OCI-LY7 (cell line): Measurements from ENCODE around the gene CEBPB. TPM values are rescaled to one million over a fixed set of nuclear protein-coding genes. Genes with fewer than 3 reads are reported as not detected.

Experiments used
- BruUV-seq: library from RNA; stranded (reverse); fragments of 400-500 nt; replicated peaks from 2 replicates; lab custom pipeline; 2021; lab: Mats Ljungman, UMichigan
- CTCF ChIA-PET: fragments of 300-600 bp; sonication (Branson Sonifier 250); formaldehyde crosslinking; loops from one replicate; lab custom pipeline; 2022; ENCODE audit warnings: antibody characterized with exemption; ENCODE audit not compliant: unreplicated experiment; lab: Charles Lee
- POLR2A ChIA-PET: fragments of 300-600 bp; sonication (Branson Sonifier 250); formaldehyde crosslinking; loops from one replicate; lab custom pipeline; 2022; ENCODE audit warnings: antibody characterized with exemption; lab: Charles Lee
- DNase-seq: peaks from one replicate; pipeline ENCODE4 v3.0.0-alpha.2; 2015; ENCODE audit warnings: low spot score
- H2AFZ ChIP-seq: fragments of 200-600 bp; sonication (generic), shearing (Covaris generic); 2 replicates; pipeline ENCODE4 v1.6.1; 2014; ENCODE audit warnings: mild to moderate bottlenecking, antibody characterized with exemption, low read length, moderate library complexity
- H3K27ac ChIP-seq: fragments of 200-600 bp; sonication (generic); 2 replicates; pipeline ENCODE4 v1.5.1; 2014; ENCODE audit warnings: mixed run types, low read depth, mild to moderate bottlenecking, moderate library complexity, low read length, inconsistent platforms; ENCODE audit not compliant: poor library complexity, severe bottlenecking
- H3K36me3 ChIP-seq: fragments of 200-600 bp; sonication (generic); 2 replicates; pipeline ENCODE4 v1.6.1; 2014; ENCODE audit warnings: mild to moderate bottlenecking, antibody characterized with exemption, low read length, moderate library complexity, mixed read lengths; ENCODE audit not compliant: insufficient read depth
- H3K4me1 ChIP-seq: fragments of 200-600 bp; sonication (generic); 2 replicates; pipeline ENCODE4 v1.5.1; 2014; ENCODE audit warnings: mild to moderate bottlenecking, low read length; ENCODE audit not compliant: insufficient read depth, poor library complexity, severe bottlenecking
- H3K4me2 ChIP-seq: fragments of 200-600 bp; sonication (generic); 2 replicates; pipeline ENCODE4 v1.6.1; 2014; ENCODE audit warnings: mild to moderate bottlenecking, low read length
- H3K4me3 ChIP-seq: fragments of 200-600 bp; sonication (generic); 2 replicates; pipeline ENCODE4 v1.5.1; 2014; ENCODE audit warnings: mild to moderate bottlenecking, low read depth, low read length; ENCODE audit not compliant: poor library complexity, severe bottlenecking
- H3K79me2 ChIP-seq: fragments of 200-600 bp; sonication (generic); 2 replicates; pipeline ENCODE4 v1.6.1; 2016; ENCODE audit warnings: low read depth, mild to moderate bottlenecking, low read length, moderate library complexity, mixed read lengths; ENCODE audit not compliant: insufficient read depth
- H3K9me2 ChIP-seq: fragments of 200-600 bp; sonication (generic); 2 replicates; pipeline ENCODE4 v1.6.1; 2016; ENCODE audit warnings: mild to moderate bottlenecking, low read length, mixed read lengths; ENCODE audit not compliant: insufficient read depth
- H3K9me3 ChIP-seq: fragments of 200-600 bp; sonication (generic); 2 replicates; pipeline ENCODE4 v1.6.1; 2014; ENCODE audit warnings: mild to moderate bottlenecking, mixed run types, low read length, mixed read lengths
- H4K20me1 ChIP-seq: fragments of 200-600 bp; sonication (generic); 2 replicates; pipeline ENCODE4 v1.6.1; 2014; ENCODE audit warnings: mild to moderate bottlenecking, antibody characterized with exemption, low read length, moderate library complexity, mixed read lengths; ENCODE audit not compliant: insufficient read depth
- EZH2phosphoT487 ChIP-seq: fragments of 200-600 bp; sonication (generic); IDR thresholded peaks from 2 replicates; pipeline ENCODE4 v1.6.1; 2018; ENCODE audit warnings: low read depth, borderline replicate concordance, mild to moderate bottlenecking, mixed run types, antibody characterized with exemption, low read length, moderate library complexity, mixed read lengths
- intact Hi-C: fragments of 100-400 bp; cut with micrococcal nuclease; formaldehyde crosslinking; loops from one replicate; pipeline ENCODE4 v1.10.0; 2022; ENCODE audit not compliant: unreplicated experiment
- total RNA-seq, 2 experiments: library from RNA; depleted of rRNA in 1 of 2; stranded (reverse); fragments of >200 nt in 1 of 2; shearing (Covaris generic) in 1 of 2; gene quantifications; 2 replicates each; pipeline ENCODE4 v1.2.3, GENCODE V29; 2014 to 2022
- TF ChIP-seq, protein P1 (sequence below): fragments of 200-600 bp; sonication (generic); conservative IDR thresholded peaks from 2 replicates; pipeline ENCODE4 v1.5.1; 2014; ENCODE audit warnings: mild to moderate bottlenecking, antibody characterized with exemption, low read length, moderate library complexity, mixed read lengths

CEBPB gene
- total RNA-seq, 2 experiments from 2014 or later, result 47.6 to 48.4 TPM

DNA sequence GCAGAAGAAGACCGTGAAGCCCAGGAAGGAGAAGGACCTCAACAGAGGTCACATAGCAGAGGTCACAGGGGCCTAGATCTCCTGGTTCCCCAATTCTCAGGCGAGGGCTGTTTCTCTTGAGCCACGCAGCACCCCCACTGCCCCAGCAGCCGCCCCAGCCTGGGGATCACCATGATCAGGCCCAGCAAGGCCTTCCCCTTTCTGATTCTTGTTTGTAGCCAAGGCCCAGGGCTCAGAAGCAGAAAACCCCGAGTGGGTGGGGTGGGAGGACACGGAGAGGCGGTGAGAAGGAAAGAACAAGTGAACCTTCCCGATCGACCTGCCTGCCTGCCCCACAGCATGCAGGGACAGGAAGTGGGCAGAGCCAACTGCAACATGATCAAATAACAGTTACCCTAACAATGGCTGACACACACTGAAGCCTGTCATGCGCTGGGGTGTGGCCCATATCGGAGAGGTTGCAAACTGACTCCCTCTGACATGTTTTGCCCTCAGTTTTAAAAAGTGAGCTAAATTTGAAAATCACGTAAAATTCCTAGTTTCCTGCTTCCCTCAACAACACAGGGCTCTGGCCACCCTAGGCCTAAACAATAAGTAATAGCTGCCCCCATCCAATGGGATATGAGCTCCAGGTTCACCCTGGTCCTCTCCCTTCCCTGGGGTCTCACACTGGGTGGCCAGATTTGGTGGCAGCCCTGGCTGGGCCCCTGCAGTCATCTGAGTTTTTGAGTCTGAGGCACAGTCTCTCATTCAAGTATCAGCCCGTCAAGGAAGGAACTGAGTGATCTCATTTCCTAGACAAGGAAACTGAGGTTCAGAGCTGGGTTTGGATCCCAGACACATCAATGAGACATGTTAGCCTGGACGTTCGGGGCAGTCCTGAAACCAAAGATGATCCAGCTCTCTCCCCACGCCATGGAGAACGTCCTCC, 43.6 kb upstream of the CEBPB start:
- H3K79me2 ChIP-seq, result no peaks in the 10 kb centered on the region
- peak overlapping the region; percentile 17; the same call in 1 of the 2 replicates for H2AFZ ChIP-seq
- H3K27ac ChIP-seq, result peak overlapping the region; percentile 43
- H3K9me3 ChIP-seq, result no peaks in the 10 kb centered on the region
- H3K36me3 ChIP-seq, result peaks cover 18% of the 10 kb centered on the region; the same call in 1 of the 2 replicates
- H3K4me2 ChIP-seq, result peak overlapping the region; percentile 52; the same call in 1 of the 2 replicates
- POLR2A ChIA-PET, result interaction anchor here (0.6 kb wide), 1 partner anchor 1255 kb away, joined by 3 read pairs; no protein-coding TSS in a partner anchor
- H3K4me3 ChIP-seq, result no peak overlapping the region
- H3K9me2 ChIP-seq, result no peaks in the 10 kb centered on the region
- no peaks in the 10 kb centered on the region for H4K20me1 ChIP-seq
- TF ChIP-seq, protein P1, sequence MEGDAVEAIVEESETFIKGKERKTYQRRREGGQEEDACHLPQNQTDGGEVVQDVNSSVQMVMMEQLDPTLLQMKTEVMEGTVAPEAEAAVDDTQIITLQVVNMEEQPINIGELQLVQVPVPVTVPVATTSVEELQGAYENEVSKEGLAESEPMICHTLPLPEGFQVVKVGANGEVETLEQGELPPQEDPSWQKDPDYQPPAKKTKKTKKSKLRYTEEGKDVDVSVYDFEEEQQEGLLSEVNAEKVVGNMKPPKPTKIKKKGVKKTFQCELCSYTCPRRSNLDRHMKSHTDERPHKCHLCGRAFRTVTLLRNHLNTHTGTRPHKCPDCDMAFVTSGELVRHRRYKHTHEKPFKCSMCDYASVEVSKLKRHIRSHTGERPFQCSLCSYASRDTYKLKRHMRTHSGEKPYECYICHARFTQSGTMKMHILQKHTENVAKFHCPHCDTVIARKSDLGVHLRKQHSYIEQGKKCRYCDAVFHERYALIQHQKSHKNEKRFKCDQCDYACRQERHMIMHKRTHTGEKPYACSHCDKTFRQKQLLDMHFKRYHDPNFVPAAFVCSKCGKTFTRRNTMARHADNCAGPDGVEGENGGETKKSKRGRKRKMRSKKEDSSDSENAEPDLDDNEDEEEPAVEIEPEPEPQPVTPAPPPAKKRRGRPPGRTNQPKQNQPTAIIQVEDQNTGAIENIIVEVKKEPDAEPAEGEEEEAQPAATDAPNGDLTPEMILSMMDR, result no peak
- no peak for TF ChIP-seq EZH2phosphoT487
- DNase-seq, result peak; percentile 62
- H3K4me1 ChIP-seq, result peaks cover 12% of the 10 kb centered on the region
- intact Hi-C loops, result no loop called here
- no TSS peak for BruUV-seq
- CTCF ChIA-PET, result interaction anchor here (1.0 kb wide), 1 partner anchor 31 kb away, joined by 4 read pairs; no protein-coding TSS in a partner anchor

DNA sequence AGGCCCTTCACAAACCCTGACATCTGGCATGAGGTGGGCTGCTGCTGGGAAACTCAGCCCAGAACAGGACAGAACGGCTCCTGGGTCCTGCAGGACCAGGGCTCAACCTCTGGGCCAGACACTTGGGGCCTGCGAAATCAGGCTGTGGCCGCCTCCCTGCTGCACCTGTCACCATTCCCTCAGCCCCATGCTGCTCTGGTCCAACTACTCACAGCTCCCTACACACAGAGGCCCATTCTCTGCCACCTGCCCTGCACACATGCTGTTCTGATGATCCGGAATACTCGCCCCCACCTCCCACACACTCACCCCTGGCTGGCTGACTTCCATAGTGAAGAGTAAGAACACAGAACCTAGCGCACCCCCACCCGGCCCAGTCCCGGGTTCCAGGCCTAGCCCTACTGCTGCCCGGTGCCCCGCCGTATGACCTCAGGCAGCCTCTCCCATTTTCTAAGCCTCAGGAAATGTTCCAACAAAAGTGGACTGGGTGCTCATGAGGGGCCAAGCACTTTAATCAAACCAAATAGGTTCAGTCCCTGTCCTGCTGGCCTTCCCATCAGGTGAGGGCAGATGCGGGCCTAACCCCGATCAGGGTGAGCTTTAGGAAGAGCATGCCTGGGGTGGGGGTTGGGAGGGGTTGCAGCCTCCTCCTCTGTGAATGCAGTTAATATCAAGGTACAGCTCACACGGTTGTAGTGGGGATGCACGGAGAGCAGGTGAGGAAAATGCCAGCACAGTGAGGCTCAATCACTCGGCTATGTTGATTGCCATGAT, 41.0 kb upstream of the CEBPB start:
- POLR2A ChIA-PET, result interaction anchor here (0.6 to 1.2 kb wide), 3 partner anchors 15 to 180 kb away, joined by 3 to 4 read pairs (median 3); no protein-coding TSS in a partner anchor
- no TSS peak for BruUV-seq
- H3K4me2 ChIP-seq, result no peak overlapping the region
- no peaks in the 10 kb centered on the region for H3K9me3 ChIP-seq
- DNase-seq, result no peak
- peaks cover 31% of the 10 kb centered on the region for H3K4me1 ChIP-seq
- H3K36me3 ChIP-seq, result peaks cover 7% of the 10 kb centered on the region; the same call in 1 of the 2 replicates
- H3K79me2 ChIP-seq, result peaks cover 11% of the 10 kb centered on the region; the same call in 1 of the 2 replicates
- H2AFZ ChIP-seq, result no peak overlapping the region
- no peaks in the 10 kb centered on the region for H4K20me1 ChIP-seq
- H3K27ac ChIP-seq, result no peak overlapping the region
- intact Hi-C loops, result loop anchor here (5.0 kb wide), 1 partner anchor 212 kb away; the partner anchor contains the start of gene RNF114
- H3K4me3 ChIP-seq, result no peak overlapping the region
- TF ChIP-seq, protein P1, result no peak
- no peak for TF ChIP-seq EZH2phosphoT487
- CTCF ChIA-PET, result no interaction called here
- H3K9me2 ChIP-seq, result no peaks in the 10 kb centered on the region
